H1 (cell line): ENCODE results near the gene TRAF3IP3. TPM values are rescaled to one million over a fixed set of nuclear protein-coding genes. Genes with fewer than 3 reads are reported as not detected.

Source experiments
- CTCF ChIA-PET: fragments of 300-600 bp; sonication (Branson Sonifier 250); formaldehyde crosslinking; loops from one replicate; lab custom pipeline; 2021; ENCODE audit not compliant: partially characterized antibody; lab: Charles Lee
- POLR2A ChIA-PET: fragments of 300-600 bp; sonication (Branson Sonifier 250); formaldehyde crosslinking; loops from one replicate; lab custom pipeline; 2021; ENCODE audit warnings: inconsistent platforms; ENCODE audit not compliant: partially characterized antibody; lab: Charles Lee
- DNase-seq, 2 experiments: peaks; one replicate each; pipeline versions ENCODE4 v3.0.0 to v3.0.0-alpha.2; 2010 to 2022; ENCODE audit warnings: low spot score in 2 of 2, low read depth in 1 of 2, mixed read lengths in 1 of 2
- FAIRE-seq: peaks from 2 replicates; lab custom pipeline; 2011; peaks lifted over from hg19 to GRCh38; lab: Jason Lieb, UNC
- H2AFZ ChIP-seq: 2 replicates; pipeline ENCODE4 v1.8.1; 2012; ENCODE audit warnings: low read length, inconsistent platforms
- H2AK5ac ChIP-seq: 2 replicates; pipeline ENCODE4 v1.6.1; 2013; ENCODE audit warnings: low read depth, low read length
- H2BK120ac ChIP-seq: replicated peaks from 2 replicates; pipeline ENCODE3; 2013; ENCODE audit warnings: low read depth, low read length, inconsistent platforms
- H2BK12ac ChIP-seq: 2 replicates; pipeline ENCODE4 v1.6.1; 2013; ENCODE audit warnings: low read depth, low read length
- H2BK15ac ChIP-seq: 2 replicates; pipeline ENCODE4 v1.6.1; 2013; ENCODE audit warnings: low read length
- H2BK20ac ChIP-seq: 2 replicates; pipeline ENCODE4 v1.6.1; 2013; ENCODE audit warnings: low read length
- H2BK5ac ChIP-seq: 2 replicates; pipeline ENCODE4 v1.6.1; 2013; ENCODE audit warnings: low read depth, low read length
- H3K14ac ChIP-seq: 2 replicates; pipeline ENCODE4 v1.6.1; 2013; ENCODE audit warnings: inconsistent platforms; ENCODE audit not compliant: insufficient read length
- H3K18ac ChIP-seq: 2 replicates; pipeline ENCODE4 v1.6.1; 2013; ENCODE audit warnings: low read length; ENCODE audit errors: extremely low read depth
- H3K23ac ChIP-seq: 2 replicates; pipeline ENCODE4 v1.6.1; 2013; ENCODE audit warnings: inconsistent platforms; ENCODE audit not compliant: insufficient read length
- H3K23me2 ChIP-seq: 2 replicates; pipeline ENCODE4 v1.6.1; 2013; ENCODE audit warnings: low read depth, low read length
- H3K27ac ChIP-seq: 2 replicates; pipeline ENCODE4 v1.6.1; 2011; ENCODE audit warnings: low read depth, low read length, inconsistent platforms
- H3K27me3 ChIP-seq, 4 experiments: replicated peaks in 1 of 4; 1 replicate in 1 of 4; 2 replicates in 3 of 4; pipeline versions ENCODE4 v1.6.1 to v1.8.1; 2011 to 2013; ENCODE audit warnings: low read length in 3 of 4, mild to moderate bottlenecking in 3 of 4, inconsistent platforms in 2 of 4, mixed read lengths in 2 of 4, moderate library complexity in 1 of 4; ENCODE audit not compliant: control insufficient read depth in 3 of 4, insufficient read depth in 3 of 4; ENCODE audit errors: extremely low read depth in 1 of 4
- H3K36me3 ChIP-seq, 4 experiments: 2 replicates each; pipeline versions ENCODE4 v1.6.1 to v1.8.1; 2011 to 2013; ENCODE audit warnings: mild to moderate bottlenecking in 4 of 4, low read length in 3 of 4, moderate library complexity in 2 of 4, control low read depth in 1 of 4, inconsistent platforms in 1 of 4; ENCODE audit not compliant: insufficient read depth in 4 of 4, control insufficient read depth in 2 of 4
- H3K4ac ChIP-seq: replicated peaks from 2 replicates; pipeline ENCODE3; 2013; ENCODE audit warnings: low read length, low read depth, mixed read lengths, inconsistent platforms; ENCODE audit not compliant: insufficient read length
- H3K4me1 ChIP-seq, 4 experiments: replicated peaks in 1 of 4; 1 replicate in 1 of 4; 2 replicates in 3 of 4; pipeline versions ENCODE4 v1.6.1 to v1.8.1; 2011 to 2013; ENCODE audit warnings: low read length in 3 of 4, inconsistent platforms in 2 of 4, mixed read lengths in 1 of 4; ENCODE audit not compliant: insufficient read depth in 4 of 4, control insufficient read depth in 3 of 4
- H3K4me2 ChIP-seq, 2 experiments: 2 replicates each; pipeline versions ENCODE4 v1.6.1 to v1.8.1; 2011 to 2013; ENCODE audit warnings: low read depth in 2 of 2, low read length in 2 of 2, control low read depth in 1 of 2, inconsistent platforms in 1 of 2, mild to moderate bottlenecking in 1 of 2; ENCODE audit not compliant: insufficient read depth in 1 of 2
- H3K4me3 ChIP-seq, 4 experiments: fragments of 200-600, 300-600 bp in 1 of 4; sonication (generic), shearing (Covaris generic), sonication (Bioruptor Twin) in 1 of 4; 2 replicates each; pipeline versions ENCODE4 v1.5.1 to v1.8.1; 2011 to 2016; ENCODE audit warnings: low read length in 4 of 4, low read depth in 3 of 4, control low read depth in 2 of 4, inconsistent platforms in 2 of 4, mild to moderate bottlenecking in 2 of 4, mixed read lengths in 1 of 4, moderate library complexity in 1 of 4; ENCODE audit not compliant: insufficient read depth in 2 of 4; ENCODE audit errors: extremely low read depth in 1 of 4
- H3K56ac ChIP-seq: replicated peaks from 2 replicates; pipeline ENCODE3; 2013; ENCODE audit warnings: low read depth, mild to moderate bottlenecking, mixed read lengths, low read length, inconsistent platforms; ENCODE audit not compliant: insufficient read length
- H3K79me1 ChIP-seq: 2 replicates; pipeline ENCODE4 v1.6.1; 2013; ENCODE audit warnings: low read depth, low read length, control low read depth
- H3K79me2 ChIP-seq, 2 experiments: 2 replicates each; pipeline versions ENCODE4 v1.6.1 to v1.8.1; 2012 to 2013; ENCODE audit warnings: low read length in 2 of 2, mild to moderate bottlenecking in 2 of 2, inconsistent platforms in 1 of 2; ENCODE audit not compliant: insufficient read depth in 2 of 2, control insufficient read depth in 1 of 2
- H3K9ac ChIP-seq, 4 experiments: replicated peaks in 1 of 4; 1 replicate in 1 of 4; 2 replicates in 3 of 4; pipeline versions ENCODE4 v1.6.1 to v1.8.1; 2011 to 2013; ENCODE audit warnings: low read depth in 3 of 4, low read length in 3 of 4, control low read depth in 2 of 4, mild to moderate bottlenecking in 2 of 4, moderate library complexity in 2 of 4, inconsistent platforms in 1 of 4; ENCODE audit errors: extremely low read depth in 1 of 4
- H3K9me3 ChIP-seq, 2 experiments: 2 replicates each; pipeline versions ENCODE4 v1.6.1 to v1.8.1; 2012 to 2013; ENCODE audit warnings: mild to moderate bottlenecking in 2 of 2, moderate library complexity in 2 of 2, control low read depth in 1 of 2, inconsistent platforms in 1 of 2, low read depth in 1 of 2, low read length in 1 of 2, mixed read lengths in 1 of 2; ENCODE audit not compliant: insufficient read depth in 2 of 2
- H4K20me1 ChIP-seq, 2 experiments: replicated peaks in 1 of 2; 2 replicates each; pipeline versions ENCODE3 to v1.8.1; 2011 to 2013; ENCODE audit warnings: inconsistent platforms in 2 of 2, low read length in 2 of 2, mild to moderate bottlenecking in 1 of 2; ENCODE audit not compliant: insufficient read depth in 2 of 2, control insufficient read depth in 1 of 2
- H4K5ac ChIP-seq: 2 replicates; pipeline ENCODE4 v1.6.1; 2013; ENCODE audit warnings: low read length, low read depth, mixed read lengths, inconsistent platforms; ENCODE audit not compliant: insufficient read length
- H4K8ac ChIP-seq: 2 replicates; pipeline ENCODE4 v1.8.0; 2013; ENCODE audit warnings: mild to moderate bottlenecking, moderate library complexity, low read length, inconsistent platforms; ENCODE audit not compliant: insufficient read depth; ENCODE audit errors: extremely low read depth
- H4K91ac ChIP-seq: replicated peaks from 2 replicates; pipeline ENCODE3; 2013; ENCODE audit warnings: low read length, mixed read lengths, inconsistent platforms; ENCODE audit not compliant: insufficient read length
- ASH2L ChIP-seq: fragments of 200-600, 300-600 bp; sonication (generic); IDR thresholded peaks from one replicate; pipeline ENCODE4 v1.7.1; 2017; ENCODE audit warnings: low read length
- CREB1 ChIP-seq: IDR thresholded peaks from 2 replicates; pipeline ENCODE4 v1.6.1; 2012; ENCODE audit warnings: inconsistent platforms
- CTBP2 ChIP-seq: IDR thresholded peaks from 2 replicates; pipeline ENCODE4 v1.7.0; 2011; ENCODE audit warnings: borderline replicate concordance, mild to moderate bottlenecking, moderate library complexity, mixed read lengths, low read length; ENCODE audit not compliant: insufficient read depth, insufficient read length
- GABPA ChIP-seq: IDR thresholded peaks from 2 replicates; pipeline ENCODE4 v1.6.1; 2011; ENCODE audit warnings: mild to moderate bottlenecking, low read length, moderate library complexity, borderline replicate concordance; ENCODE audit not compliant: insufficient read depth
- PHF8 ChIP-seq: fragments of 200-600 bp; sonication (generic); conservative IDR thresholded peaks from 2 replicates; pipeline ENCODE4 v1.7.1; 2012; ENCODE audit warnings: low read depth, mild to moderate bottlenecking, inconsistent platforms, low read length, moderate library complexity
- RAD21 ChIP-seq, 2 experiments: IDR thresholded peaks in 1 of 2; conservative IDR thresholded peaks in 1 of 2; 2 replicates each; pipeline ENCODE4 v1.6.1; 2011; ENCODE audit warnings: low read depth in 2 of 2, low read length in 2 of 2, improper control_type of control experiment in 1 of 2, inconsistent platforms in 1 of 2, mild to moderate bottlenecking in 1 of 2, moderate library complexity in 1 of 2
- RFX5 ChIP-seq: IDR thresholded peaks from 2 replicates; pipeline ENCODE4 v1.6.1; 2011; ENCODE audit warnings: low read depth, low read length, improper control_type of control experiment, borderline replicate concordance
- ZNF274 ChIP-seq: IDR thresholded peaks from 2 replicates; pipeline ENCODE4 v1.7.0; 2012; ENCODE audit warnings: low read length, borderline replicate concordance; ENCODE audit errors: extremely low read depth
- WGBS, 2 experiments: shearing (Covaris generic) in 1 of 2; methylation state at CpG; one replicate each; pipeline versions ENCODE4 v1.1.6 to v1.1.7; 2013 to 2015; ENCODE audit warnings: low lambda C conversion rate in 2 of 2, mixed read lengths in 2 of 2, inconsistent platforms in 1 of 2, low coverage in 1 of 2, missing lambda C conversion rate in 1 of 2; ENCODE audit not compliant: insufficient replicate concordance in 2 of 2, insufficient coverage in 1 of 2, insufficient read length in 1 of 2; ENCODE audit errors: extremely low coverage in 1 of 2, missing lambda C conversion rate in 1 of 2; 5-methylcytosine and 5-hydroxymethylcytosine counted together
- polyA plus RNA-seq, 7 experiments: library from polyadenylated mRNA; depleted of rRNA in 3 of 7; stranded (reverse) in 5 of 7; unstranded in 2 of 7; fragments of >200 nt in 5 of 7; fragments of 200-250 nt in 2 of 7; gene quantifications; 1 replicate in 5 of 7; 2 replicates in 1 of 7; 4 replicates in 1 of 7; pipeline versions ENCODE4 v1.2.1 to v1.2.3, GENCODE V29; 2011 to 2013; ENCODE audit warnings: missing spikeins in 2 of 7, mixed read lengths in 2 of 7
- total RNA-seq: library from RNA; stranded (reverse); fragmentation: NEBNext Ultra II Directional; extraction: Animal tissue kit (Norgen Biotek cat#: 25700); gene quantifications from 2 replicates; pipeline ENCODE4 v1.2.1, GENCODE V29; 2021
- TF ChIP-seq, protein P1 (sequence below): IDR thresholded peaks from 2 replicates; pipeline ENCODE4 v1.6.1; 2012; ENCODE audit warnings: inconsistent platforms
- TF ChIP-seq, protein P2 (sequence below), 3 experiments: IDR thresholded peaks; 1 replicate in 2 of 3; 2 replicates in 1 of 3; pipeline versions ENCODE4 v1.5.1 to v1.6.1; 2011; ENCODE audit warnings: low read length in 3 of 3, mild to moderate bottlenecking in 3 of 3, inconsistent platforms in 2 of 3, low read depth in 1 of 3, moderate library complexity in 1 of 3; ENCODE audit not compliant: insufficient read depth in 1 of 3; ENCODE audit errors: control extremely low read depth in 1 of 3

The TRAF3IP3 gene
- total and polyA plus RNA-seq, 2 of the 8 experiments (the other 6 are each of a cell fraction or from before 2014, with no cell fraction given) = not detected

DNA sequence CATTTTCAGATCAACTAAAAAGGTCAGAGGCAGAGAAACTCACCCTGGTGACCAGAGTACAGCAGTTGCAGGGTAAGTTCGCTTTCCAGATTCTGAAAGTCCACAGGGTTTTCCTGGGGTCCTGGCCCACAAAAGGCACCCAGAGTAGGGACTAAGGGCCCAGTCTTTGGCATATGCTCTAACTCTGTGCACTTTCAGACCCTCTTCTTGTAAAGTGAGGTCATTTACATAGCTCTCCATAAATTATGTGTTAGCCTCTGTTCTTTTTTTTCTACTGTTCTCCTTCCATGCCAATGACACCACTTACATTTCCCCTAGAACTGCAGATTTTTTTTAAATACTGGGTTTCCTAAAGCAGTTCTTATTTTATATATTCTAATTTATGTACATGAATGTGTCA is 22.2 kb downstream of the TRAF3IP3 start:
- POLR2A ChIA-PET = no interaction called here
- no peaks in the 10 kb centered on the region for H4K20me1 ChIP-seq
- H3K4ac ChIP-seq = no peak overlapping the region
- no peak overlapping the region for H2BK20ac ChIP-seq
- H3K36me3 ChIP-seq = 0 out of 8 replicates have a peak, but pooled peaks cover 0 to 3% (median 0%) of the 10 kb centered on the region in 4 experiments
- FAIRE-seq = no peak
- 79% methylated on average over 1 of the region's 1 CpG; no CpG with 5 or more reads in 1 of the 2 experiments for WGBS, 2 experiments
- no peaks in the 10 kb centered on the region for H3K23me2 ChIP-seq
- H3K18ac ChIP-seq = no peak overlapping the region
- H3K4me1 ChIP-seq = no peaks in the 10 kb centered on the region; a peak in 1 of 7 replicates
- no peak overlapping the region for H3K4me2 ChIP-seq
- no peak overlapping the region for H2BK15ac ChIP-seq
- no peak overlapping the region for H4K5ac ChIP-seq
- H3K23ac ChIP-seq = no peak overlapping the region
- H3K14ac ChIP-seq = no peak overlapping the region
- H2BK12ac ChIP-seq = no peak overlapping the region
- H3K27me3 ChIP-seq = no peaks in the 10 kb centered on the region
- no peak for DNase-seq
- H3K27ac ChIP-seq = no peak overlapping the region
- no peak overlapping the region for H2AFZ ChIP-seq
- H4K91ac ChIP-seq = no peak overlapping the region
- CTCF ChIA-PET = interaction anchor here (1.2 kb wide), 1 partner anchor 30 kb away, joined by 4 read pairs; no protein-coding TSS in a partner anchor
- no peak overlapping the region for H4K8ac ChIP-seq
- H3K79me2 ChIP-seq = no peaks in the 10 kb centered on the region
- no peak overlapping the region for H3K56ac ChIP-seq
- no peaks in the 10 kb centered on the region for H3K9me3 ChIP-seq
- no peak overlapping the region for H2AK5ac ChIP-seq
- H3K9ac ChIP-seq = no peak overlapping the region
- no peak overlapping the region for H2BK5ac ChIP-seq
- no peaks in the 10 kb centered on the region for H3K79me1 ChIP-seq
- H2BK120ac ChIP-seq = no peak overlapping the region
- H3K4me3 ChIP-seq = no peak overlapping the region
- TF ChIP-seq, protein P1, sequence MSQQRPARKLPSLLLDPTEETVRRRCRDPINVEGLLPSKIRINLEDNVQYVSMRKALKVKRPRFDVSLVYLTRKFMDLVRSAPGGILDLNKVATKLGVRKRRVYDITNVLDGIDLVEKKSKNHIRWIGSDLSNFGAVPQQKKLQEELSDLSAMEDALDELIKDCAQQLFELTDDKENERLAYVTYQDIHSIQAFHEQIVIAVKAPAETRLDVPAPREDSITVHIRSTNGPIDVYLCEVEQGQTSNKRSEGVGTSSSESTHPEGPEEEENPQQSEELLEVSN = no peak
- TF ChIP-seq RAD21 (IDR thresholded peaks at IDR 0.05 in 1 of 2, conservative IDR thresholded peaks at IDR 0.05 in 1 of 2; ENCODE audit: low read depth in 2 of 2, low read length in 2 of 2) = no peak
- no peak for TF ChIP-seq ASH2L
- TF ChIP-seq CTBP2 = no peak
- TF ChIP-seq ZNF274 = no peak
- TF ChIP-seq PHF8 = no peak
- no peak for TF ChIP-seq RFX5
- TF ChIP-seq, protein P2, sequence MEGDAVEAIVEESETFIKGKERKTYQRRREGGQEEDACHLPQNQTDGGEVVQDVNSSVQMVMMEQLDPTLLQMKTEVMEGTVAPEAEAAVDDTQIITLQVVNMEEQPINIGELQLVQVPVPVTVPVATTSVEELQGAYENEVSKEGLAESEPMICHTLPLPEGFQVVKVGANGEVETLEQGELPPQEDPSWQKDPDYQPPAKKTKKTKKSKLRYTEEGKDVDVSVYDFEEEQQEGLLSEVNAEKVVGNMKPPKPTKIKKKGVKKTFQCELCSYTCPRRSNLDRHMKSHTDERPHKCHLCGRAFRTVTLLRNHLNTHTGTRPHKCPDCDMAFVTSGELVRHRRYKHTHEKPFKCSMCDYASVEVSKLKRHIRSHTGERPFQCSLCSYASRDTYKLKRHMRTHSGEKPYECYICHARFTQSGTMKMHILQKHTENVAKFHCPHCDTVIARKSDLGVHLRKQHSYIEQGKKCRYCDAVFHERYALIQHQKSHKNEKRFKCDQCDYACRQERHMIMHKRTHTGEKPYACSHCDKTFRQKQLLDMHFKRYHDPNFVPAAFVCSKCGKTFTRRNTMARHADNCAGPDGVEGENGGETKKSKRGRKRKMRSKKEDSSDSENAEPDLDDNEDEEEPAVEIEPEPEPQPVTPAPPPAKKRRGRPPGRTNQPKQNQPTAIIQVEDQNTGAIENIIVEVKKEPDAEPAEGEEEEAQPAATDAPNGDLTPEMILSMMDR (IDR thresholded peaks at IDR 0.05; ENCODE audit: control extremely low read depth in 1 of 3, insufficient read depth in 1 of 3, low read depth in 1 of 3, low read length in 3 of 3) = no peak
- TF ChIP-seq GABPA = no peak
- TF ChIP-seq CREB1 = no peak
